HEK293 (cell line): ENCODE data around the gene CNTLN.

Experiments used
- HOXA7 ChIP-seq: sonication (generic); formaldehyde crosslinking; IDR thresholded peaks from 2 replicates; pipeline ENCODE4 v1.8.1; 2022; ENCODE audit warnings: missing genetic modification reagents, borderline replicate concordance
- ZNF121 ChIP-seq: fragments of 450-650 bp; formaldehyde crosslinking; IDR thresholded peaks from 2 replicates; pipeline ENCODE4 v1.5.1; 2016; ENCODE audit warnings: missing biosample characterization, missing genetic modification characterization

GRCh38 chr9:17349831-17350230, 215.0 kb downstream of the CNTLN start:
- TF ChIP-seq ZNF121 (tag by site-specific recombination) (no peak), HOXA7 (no peak)
